HEK293 (cell line): Measurements from ENCODE around the gene DRAP1.

Experiments
- CTCF ChIP-seq: fragments of 450-650 bp; formaldehyde crosslinking; IDR thresholded peaks from 2 replicates; pipeline ENCODE4 v1.5.1; 2016; ENCODE audit warnings: missing biosample characterization, missing genetic modification characterization
- EGR2 ChIP-seq: fragments of 450-650 bp; formaldehyde crosslinking; IDR thresholded peaks from 2 replicates; pipeline ENCODE4 v1.5.1; 2016; ENCODE audit warnings: low read depth, missing biosample characterization, missing genetic modification characterization
- GLIS2 ChIP-seq: fragments of 450-650 bp; formaldehyde crosslinking; IDR thresholded peaks from 2 replicates; pipeline ENCODE4 v1.5.1; 2016; ENCODE audit warnings: missing biosample characterization, missing genetic modification characterization
- HIC1 ChIP-seq: fragments of 450-650 bp; formaldehyde crosslinking; IDR thresholded peaks from 2 replicates; pipeline ENCODE4 v1.5.1; 2016; ENCODE audit warnings: missing biosample characterization, missing genetic modification characterization
- HOXC10 ChIP-seq: sonication (generic); formaldehyde crosslinking; IDR thresholded peaks from 2 replicates; pipeline ENCODE4 v1.8.1; 2023; ENCODE audit warnings: mild to moderate bottlenecking, missing genetic modification reagents
- HOXD13 ChIP-seq: sonication (generic); formaldehyde crosslinking; IDR thresholded peaks from 2 replicates; pipeline ENCODE4 v1.8.0; 2022; ENCODE audit warnings: missing genetic modification reagents, borderline replicate concordance
- KLF9 ChIP-seq: fragments of 450-650 bp; formaldehyde crosslinking; IDR thresholded peaks from 2 replicates; pipeline ENCODE4 v1.5.1; 2016; ENCODE audit warnings: missing biosample characterization, missing genetic modification characterization, low read depth
- MYNN ChIP-seq: fragments of 450-650 bp; formaldehyde crosslinking; IDR thresholded peaks from 2 replicates; pipeline ENCODE4 v1.5.1; 2016; ENCODE audit warnings: missing biosample characterization, missing genetic modification characterization, borderline replicate concordance
- RBAK ChIP-seq: fragments of 450-650 bp; formaldehyde crosslinking; IDR thresholded peaks from 2 replicates; pipeline ENCODE4 v1.5.1; 2016; ENCODE audit warnings: missing biosample characterization, missing genetic modification characterization
- WT1 ChIP-seq: fragments of 450-650 bp; formaldehyde crosslinking; IDR thresholded peaks from 2 replicates; pipeline ENCODE4 v1.5.1; 2016; ENCODE audit warnings: missing biosample characterization, missing genetic modification characterization
- ZBTB20 ChIP-seq: fragments of 450-650 bp; formaldehyde crosslinking; IDR thresholded peaks from 2 replicates; pipeline ENCODE4 v1.5.1; 2016; ENCODE audit warnings: missing biosample characterization, missing genetic modification characterization
- ZFP3 ChIP-seq: fragments of 450-650 bp; formaldehyde crosslinking; IDR thresholded peaks from 2 replicates; pipeline ENCODE4 v1.5.1; 2016; ENCODE audit warnings: low read depth, missing biosample characterization, missing genetic modification characterization
- ZNF10 ChIP-seq: fragments of 450-650 bp; formaldehyde crosslinking; IDR thresholded peaks from 2 replicates; pipeline ENCODE4 v1.5.1; 2017; ENCODE audit warnings: missing biosample characterization, missing genetic modification characterization
- ZNF121 ChIP-seq: fragments of 450-650 bp; formaldehyde crosslinking; IDR thresholded peaks from 2 replicates; pipeline ENCODE4 v1.5.1; 2016; ENCODE audit warnings: missing biosample characterization, missing genetic modification characterization
- ZNF132 ChIP-seq: fragments of 450-650 bp; formaldehyde crosslinking; IDR thresholded peaks from 2 replicates; pipeline ENCODE4 v1.5.1; 2017; ENCODE audit warnings: missing biosample characterization, missing genetic modification characterization, borderline replicate concordance
- ZNF140 ChIP-seq: fragments of 450-650 bp; formaldehyde crosslinking; IDR thresholded peaks from 2 replicates; pipeline ENCODE4 v1.5.1; 2016; ENCODE audit warnings: missing biosample characterization, missing genetic modification characterization
- ZNF146 ChIP-seq: fragments of 450-650 bp; formaldehyde crosslinking; IDR thresholded peaks from 2 replicates; pipeline ENCODE4 v1.5.1; 2016; ENCODE audit warnings: missing biosample characterization, missing genetic modification characterization
- ZNF155 ChIP-seq: fragments of 450-650 bp; formaldehyde crosslinking; IDR thresholded peaks from 2 replicates; pipeline ENCODE4 v1.5.1; 2016; ENCODE audit warnings: missing biosample characterization, missing genetic modification characterization
- ZNF274 ChIP-seq, 2 experiments: fragments of 200-500 bp in 1 of 2; fragments of 450-650 bp in 1 of 2; sonication (Bioruptor generic) in 1 of 2; formaldehyde crosslinking in 1 of 2; IDR thresholded peaks; 2 replicates each; pipeline versions ENCODE4 v1.5.1 to v1.6.1; 2014 to 2016; ENCODE audit warnings: borderline replicate concordance in 1 of 2, inconsistent platforms in 1 of 2, low read length in 1 of 2, missing biosample characterization in 1 of 2, missing genetic modification characterization in 1 of 2
- ZNF449 ChIP-seq: fragments of 450-650 bp; formaldehyde crosslinking; IDR thresholded peaks from 2 replicates; pipeline ENCODE4 v1.5.1; 2017; ENCODE audit warnings: missing biosample characterization, mild to moderate bottlenecking, missing genetic modification characterization, moderate library complexity
- ZNF514 ChIP-seq: fragments of 450-650 bp; formaldehyde crosslinking; IDR thresholded peaks from 2 replicates; pipeline ENCODE4 v1.5.1; 2016; ENCODE audit warnings: missing biosample characterization, missing genetic modification characterization
- ZNF585B ChIP-seq: fragments of 450-650 bp; formaldehyde crosslinking; IDR thresholded peaks from 2 replicates; pipeline ENCODE4 v1.5.1; 2016; ENCODE audit warnings: missing biosample characterization, missing genetic modification characterization
- ZNF600 ChIP-seq: fragments of 450-650 bp; formaldehyde crosslinking; IDR thresholded peaks from 2 replicates; pipeline ENCODE4 v1.5.1; 2016; ENCODE audit warnings: missing biosample characterization, missing genetic modification characterization
- ZNF610 ChIP-seq: fragments of 450-650 bp; formaldehyde crosslinking; IDR thresholded peaks from 2 replicates; pipeline ENCODE4 v1.5.1; 2016; ENCODE audit warnings: missing biosample characterization, missing genetic modification characterization, borderline replicate concordance
- ZNF623 ChIP-seq: fragments of 450-650 bp; formaldehyde crosslinking; IDR thresholded peaks from 2 replicates; pipeline ENCODE4 v1.5.1; 2016; ENCODE audit warnings: missing biosample characterization, missing genetic modification characterization
- ZNF654 ChIP-seq: fragments of 450-650 bp; formaldehyde crosslinking; IDR thresholded peaks from 2 replicates; pipeline ENCODE4 v1.5.1; 2016; ENCODE audit warnings: low read depth, missing biosample characterization, missing genetic modification characterization
- ZSCAN16 ChIP-seq: fragments of 450-650 bp; formaldehyde crosslinking; IDR thresholded peaks from 2 replicates; pipeline ENCODE4 v1.5.1; 2016; ENCODE audit warnings: missing biosample characterization, missing genetic modification characterization
- ZXDB ChIP-seq: fragments of 450-650 bp; formaldehyde crosslinking; IDR thresholded peaks from 2 replicates; pipeline ENCODE4 v1.5.1; 2016; ENCODE audit warnings: missing biosample characterization, missing genetic modification characterization
- TF ChIP-seq, protein P1 (sequence below): fragments of 450-650 bp; formaldehyde crosslinking; IDR thresholded peaks from 2 replicates; pipeline ENCODE4 v1.5.1; 2016; ENCODE audit warnings: missing biosample characterization, missing genetic modification characterization
- TF ChIP-seq, protein P2 (sequence below): fragments of 450-650 bp; formaldehyde crosslinking; IDR thresholded peaks from 2 replicates; pipeline ENCODE4 v1.5.1; 2016; ENCODE audit warnings: missing biosample characterization, missing genetic modification characterization

Gene DRAP1

GRCh38 chr11:65900125-65900898 is 18.9 kb upstream of the DRAP1 start, which contains the start of gene FOSL1 (continued):
- TF ChIP-seq ZNF610 (tag by site-specific recombination) (no peak), GLIS2 (tag by site-specific recombination) (peak; percentile 82), ZNF121 (tag by site-specific recombination) (no peak), ZNF132 (tag by site-specific recombination) (no peak), ZNF140 (tag by site-specific recombination) (no peak), HOXD13 (CRISPR knock-in tag) (no peak), CTCF (tag by site-specific recombination) (no peak), ZBTB20 (tag by site-specific recombination) (peak; percentile 58; the same call in 1 of the 2 replicates), ZNF146 (tag by site-specific recombination) (no peak), ZSCAN16 (tag by site-specific recombination) (no peak), WT1 (no peak), HOXC10 (CRISPR knock-in tag) (no peak), ZFP3 (tag by site-specific recombination) (no peak), KLF9 (tag by site-specific recombination) (peak; percentile 80), ZXDB (no peak), MYNN (no peak), ZNF514 (no peak), HIC1 (no peak), RBAK (tag by site-specific recombination) (no peak), ZNF155 (tag by site-specific recombination) (no peak), ZNF274 (IDR thresholded peaks at IDR 0.05; ENCODE audit: low read length) (no peak), ZNF274 (tag by site-specific recombination; IDR thresholded peaks at IDR 0.05; ENCODE audit: borderline replicate concordance) (no peak), ZNF623 (tag by site-specific recombination) (no peak), ZNF654 (tag by site-specific recombination) (no peak), ZNF10 (no peak), EGR2 (tag by site-specific recombination) (no peak), ZNF600 (tag by site-specific recombination) (no peak), ZNF585B (tag by site-specific recombination) (no peak), ZNF449 (tag by site-specific recombination) (no peak)
- TF ChIP-seq, protein P1, sequence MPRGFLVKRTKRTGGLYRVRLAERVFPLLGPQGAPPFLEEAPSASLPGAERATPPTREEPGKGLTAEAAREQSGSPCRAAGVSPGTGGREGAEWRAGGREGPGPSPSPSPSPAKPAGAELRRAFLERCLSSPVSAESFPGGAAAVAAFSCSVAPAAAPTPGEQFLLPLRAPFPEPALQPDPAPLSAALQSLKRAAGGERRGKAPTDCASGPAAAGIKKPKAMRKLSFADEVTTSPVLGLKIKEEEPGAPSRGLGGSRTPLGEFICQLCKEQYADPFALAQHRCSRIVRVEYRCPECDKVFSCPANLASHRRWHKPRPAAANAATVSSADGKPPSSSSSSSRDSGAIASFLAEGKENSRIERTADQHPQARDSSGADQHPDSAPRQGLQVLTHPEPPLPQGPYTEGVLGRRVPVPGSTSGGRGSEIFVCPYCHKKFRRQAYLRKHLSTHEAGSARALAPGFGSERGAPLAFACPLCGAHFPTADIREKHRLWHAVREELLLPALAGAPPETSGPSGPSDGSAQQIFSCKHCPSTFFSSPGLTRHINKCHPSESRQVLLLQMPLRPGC (tag by site-specific recombination), result no peak
- TF ChIP-seq, protein P2, sequence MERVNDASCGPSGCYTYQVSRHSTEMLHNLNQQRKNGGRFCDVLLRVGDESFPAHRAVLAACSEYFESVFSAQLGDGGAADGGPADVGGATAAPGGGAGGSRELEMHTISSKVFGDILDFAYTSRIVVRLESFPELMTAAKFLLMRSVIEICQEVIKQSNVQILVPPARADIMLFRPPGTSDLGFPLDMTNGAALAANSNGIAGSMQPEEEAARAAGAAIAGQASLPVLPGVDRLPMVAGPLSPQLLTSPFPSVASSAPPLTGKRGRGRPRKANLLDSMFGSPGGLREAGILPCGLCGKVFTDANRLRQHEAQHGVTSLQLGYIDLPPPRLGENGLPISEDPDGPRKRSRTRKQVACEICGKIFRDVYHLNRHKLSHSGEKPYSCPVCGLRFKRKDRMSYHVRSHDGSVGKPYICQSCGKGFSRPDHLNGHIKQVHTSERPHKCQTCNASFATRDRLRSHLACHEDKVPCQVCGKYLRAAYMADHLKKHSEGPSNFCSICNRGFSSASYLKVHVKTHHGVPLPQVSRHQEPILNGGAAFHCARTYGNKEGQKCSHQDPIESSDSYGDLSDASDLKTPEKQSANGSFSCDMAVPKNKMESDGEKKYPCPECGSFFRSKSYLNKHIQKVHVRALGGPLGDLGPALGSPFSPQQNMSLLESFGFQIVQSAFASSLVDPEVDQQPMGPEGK (tag by site-specific recombination), result peak; percentile 81
